SK-N-SH (cell line): ENCODE results near the gene DUSP10.

Source experiments
- CHD2 ChIP-seq: fragments of 150-350 bp; IDR thresholded peaks from 2 replicates; pipeline ENCODE4 v1.6.1; 2018; ENCODE audit warnings: low read length; ENCODE audit not compliant: partially characterized antibody
- CTCF ChIP-seq: fragments of 200-600 bp; sonication (generic); IDR thresholded peaks from 2 replicates; pipeline ENCODE4 v1.6.1; 2017; ENCODE audit warnings: antibody characterized with exemption, mild to moderate bottlenecking, moderate library complexity
- EP300 ChIP-seq, 2 experiments: IDR thresholded peaks; 2 replicates each; pipeline versions ENCODE4 v1.4.0 to v1.6.1; 2012; ENCODE audit warnings: borderline replicate concordance in 1 of 2, low read depth in 1 of 2, low read length in 1 of 2
- MXI1 ChIP-seq: IDR thresholded peaks from 2 replicates; pipeline ENCODE4 v1.6.1; 2012; ENCODE audit warnings: mild to moderate bottlenecking, low read depth, low read length, improper control_type of control experiment
- POLR2AphosphoS5 ChIP-seq: IDR thresholded peaks from 2 replicates; pipeline ENCODE4 v1.6.1; 2012; ENCODE audit warnings: low read depth, low read length
- RAD21 ChIP-seq: IDR thresholded peaks from 2 replicates; pipeline ENCODE4 v1.6.1; 2012; ENCODE audit warnings: mild to moderate bottlenecking, low read length
- RCOR1 ChIP-seq: fragments of 150-350 bp; IDR thresholded peaks from 2 replicates; pipeline ENCODE4 v1.6.1; 2017; ENCODE audit warnings: antibody characterized with exemption, low read length
- RFX5 ChIP-seq: IDR thresholded peaks from 2 replicates; pipeline ENCODE4 v1.6.1; 2012; ENCODE audit warnings: mild to moderate bottlenecking, improper control_type of control experiment, low read length
- TAF1 ChIP-seq: IDR thresholded peaks from 2 replicates; pipeline ENCODE4 v1.6.1; 2012; ENCODE audit warnings: low read depth, mild to moderate bottlenecking, low read length, moderate library complexity, borderline replicate concordance
- USF1 ChIP-seq: IDR thresholded peaks from 2 replicates; pipeline ENCODE4 v1.4.0; 2012; ENCODE audit warnings: low read depth, borderline replicate concordance
- ZBTB33 ChIP-seq: IDR thresholded peaks from 2 replicates; pipeline ENCODE4 v1.4.0; 2012; ENCODE audit warnings: low read depth, borderline replicate concordance
- TF ChIP-seq, protein P1 (sequence below): IDR thresholded peaks from 2 replicates; pipeline ENCODE4 v1.6.1; 2012; ENCODE audit warnings: mild to moderate bottlenecking, low read depth, low read length, moderate library complexity

- TF ChIP-seq TAF1 (no peak), RCOR1 (no peak), RFX5 (no peak), CTCF (no peak), USF1 (no peak), MXI1 (no peak), ZBTB33 (no peak), CHD2 (no peak), EP300 (IDR thresholded peaks at IDR 0.05; ENCODE audit: borderline replicate concordance in 1 of 2, low read depth in 1 of 2, low read length in 1 of 2) (no peak), RAD21 (no peak), POLR2AphosphoS5 (no peak)
- TF ChIP-seq, protein P1, sequence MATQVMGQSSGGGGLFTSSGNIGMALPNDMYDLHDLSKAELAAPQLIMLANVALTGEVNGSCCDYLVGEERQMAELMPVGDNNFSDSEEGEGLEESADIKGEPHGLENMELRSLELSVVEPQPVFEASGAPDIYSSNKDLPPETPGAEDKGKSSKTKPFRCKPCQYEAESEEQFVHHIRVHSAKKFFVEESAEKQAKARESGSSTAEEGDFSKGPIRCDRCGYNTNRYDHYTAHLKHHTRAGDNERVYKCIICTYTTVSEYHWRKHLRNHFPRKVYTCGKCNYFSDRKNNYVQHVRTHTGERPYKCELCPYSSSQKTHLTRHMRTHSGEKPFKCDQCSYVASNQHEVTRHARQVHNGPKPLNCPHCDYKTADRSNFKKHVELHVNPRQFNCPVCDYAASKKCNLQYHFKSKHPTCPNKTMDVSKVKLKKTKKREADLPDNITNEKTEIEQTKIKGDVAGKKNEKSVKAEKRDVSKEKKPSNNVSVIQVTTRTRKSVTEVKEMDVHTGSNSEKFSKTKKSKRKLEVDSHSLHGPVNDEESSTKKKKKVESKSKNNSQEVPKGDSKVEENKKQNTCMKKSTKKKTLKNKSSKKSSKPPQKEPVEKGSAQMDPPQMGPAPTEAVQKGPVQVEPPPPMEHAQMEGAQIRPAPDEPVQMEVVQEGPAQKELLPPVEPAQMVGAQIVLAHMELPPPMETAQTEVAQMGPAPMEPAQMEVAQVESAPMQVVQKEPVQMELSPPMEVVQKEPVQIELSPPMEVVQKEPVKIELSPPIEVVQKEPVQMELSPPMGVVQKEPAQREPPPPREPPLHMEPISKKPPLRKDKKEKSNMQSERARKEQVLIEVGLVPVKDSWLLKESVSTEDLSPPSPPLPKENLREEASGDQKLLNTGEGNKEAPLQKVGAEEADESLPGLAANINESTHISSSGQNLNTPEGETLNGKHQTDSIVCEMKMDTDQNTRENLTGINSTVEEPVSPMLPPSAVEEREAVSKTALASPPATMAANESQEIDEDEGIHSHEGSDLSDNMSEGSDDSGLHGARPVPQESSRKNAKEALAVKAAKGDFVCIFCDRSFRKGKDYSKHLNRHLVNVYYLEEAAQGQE = no peak
Observed at GRCh38 chr1:221683681-221684080, 58.2 kb downstream of the DUSP10 start.
